GM10266 (cell line): ENCODE measurements around the gene VASN.
A peak's percentile ranks its signal among the peaks of the same experiment; 100 is the strongest.

Source experiments
- DNase-seq: peaks from one replicate; pipeline ENCODE4 v3.0.0; 2012; ENCODE audit errors: extremely low spot score
- TF ChIP-seq, protein P1 (sequence below): IDR thresholded peaks from 2 replicates; pipeline ENCODE4 v1.5.1; 2012; ENCODE audit warnings: mild to moderate bottlenecking, low read depth; ENCODE audit not compliant: control insufficient read depth, insufficient read depth; ENCODE audit errors: missing control alignments

VASN gene

DNA sequence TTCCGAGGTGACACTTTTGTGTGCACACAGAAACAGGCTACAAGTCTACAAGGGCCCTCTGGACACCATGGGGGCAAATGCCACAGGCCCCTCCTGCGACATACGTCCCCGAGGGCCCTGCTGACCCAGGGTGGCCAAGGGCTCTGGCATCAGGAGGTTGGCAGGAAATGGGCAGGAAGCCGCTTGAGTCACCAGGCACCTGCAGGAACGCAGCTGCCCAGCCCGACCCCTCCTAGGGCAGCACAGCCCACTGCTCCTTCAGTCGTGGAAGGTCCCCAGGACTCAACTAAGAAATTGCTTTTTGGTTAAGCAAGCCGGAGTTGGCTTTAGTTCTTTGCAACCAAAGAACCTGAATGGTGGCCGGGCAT, 36.7 kb downstream of the VASN start:
- no peak for DNase-seq
- TF ChIP-seq, protein P1, sequence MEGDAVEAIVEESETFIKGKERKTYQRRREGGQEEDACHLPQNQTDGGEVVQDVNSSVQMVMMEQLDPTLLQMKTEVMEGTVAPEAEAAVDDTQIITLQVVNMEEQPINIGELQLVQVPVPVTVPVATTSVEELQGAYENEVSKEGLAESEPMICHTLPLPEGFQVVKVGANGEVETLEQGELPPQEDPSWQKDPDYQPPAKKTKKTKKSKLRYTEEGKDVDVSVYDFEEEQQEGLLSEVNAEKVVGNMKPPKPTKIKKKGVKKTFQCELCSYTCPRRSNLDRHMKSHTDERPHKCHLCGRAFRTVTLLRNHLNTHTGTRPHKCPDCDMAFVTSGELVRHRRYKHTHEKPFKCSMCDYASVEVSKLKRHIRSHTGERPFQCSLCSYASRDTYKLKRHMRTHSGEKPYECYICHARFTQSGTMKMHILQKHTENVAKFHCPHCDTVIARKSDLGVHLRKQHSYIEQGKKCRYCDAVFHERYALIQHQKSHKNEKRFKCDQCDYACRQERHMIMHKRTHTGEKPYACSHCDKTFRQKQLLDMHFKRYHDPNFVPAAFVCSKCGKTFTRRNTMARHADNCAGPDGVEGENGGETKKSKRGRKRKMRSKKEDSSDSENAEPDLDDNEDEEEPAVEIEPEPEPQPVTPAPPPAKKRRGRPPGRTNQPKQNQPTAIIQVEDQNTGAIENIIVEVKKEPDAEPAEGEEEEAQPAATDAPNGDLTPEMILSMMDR: no peak

DNA sequence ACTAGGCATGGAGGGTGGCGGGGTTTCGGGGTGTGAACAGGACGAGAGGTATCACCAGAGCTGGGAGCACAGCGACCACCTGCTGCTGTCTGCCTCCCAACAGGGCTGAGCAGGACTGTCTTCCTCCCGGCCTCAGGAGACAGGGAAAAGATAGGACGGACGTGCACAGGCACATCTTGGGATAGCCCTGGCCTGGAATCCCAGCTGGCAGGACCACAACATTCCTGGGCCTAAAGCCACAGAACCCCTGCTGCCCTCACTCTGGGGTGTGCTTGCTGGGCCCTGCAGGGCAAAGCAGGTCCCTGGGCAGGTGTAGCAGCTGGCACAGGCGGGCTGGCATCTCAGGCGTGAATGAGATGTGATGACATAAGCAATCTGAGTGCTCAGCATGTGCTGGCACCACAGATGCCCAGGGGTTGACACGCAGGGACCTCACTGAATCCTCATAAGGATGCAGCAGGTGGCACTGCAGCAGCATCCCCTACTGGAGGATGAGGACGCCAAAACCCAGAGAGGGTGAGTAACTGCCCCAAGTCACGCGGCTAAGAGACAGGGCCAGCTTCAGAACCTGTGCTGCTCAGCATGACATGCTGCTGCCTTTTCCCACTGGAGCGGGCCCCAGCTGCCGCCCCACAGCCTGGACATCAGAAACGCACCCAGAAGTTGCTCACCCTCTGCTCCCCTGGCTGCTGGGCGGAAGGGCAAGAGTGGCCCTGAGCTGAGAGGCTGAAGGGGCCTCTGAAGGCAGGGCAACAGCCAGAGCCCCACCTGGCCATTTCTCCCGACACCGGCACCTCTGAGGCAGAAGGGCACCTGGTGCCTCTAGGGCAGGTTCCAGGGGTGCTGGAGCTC, 37.7 kb downstream of the VASN start:
- DNase-seq: no peak
- TF ChIP-seq, protein P1: no peak

DNA sequence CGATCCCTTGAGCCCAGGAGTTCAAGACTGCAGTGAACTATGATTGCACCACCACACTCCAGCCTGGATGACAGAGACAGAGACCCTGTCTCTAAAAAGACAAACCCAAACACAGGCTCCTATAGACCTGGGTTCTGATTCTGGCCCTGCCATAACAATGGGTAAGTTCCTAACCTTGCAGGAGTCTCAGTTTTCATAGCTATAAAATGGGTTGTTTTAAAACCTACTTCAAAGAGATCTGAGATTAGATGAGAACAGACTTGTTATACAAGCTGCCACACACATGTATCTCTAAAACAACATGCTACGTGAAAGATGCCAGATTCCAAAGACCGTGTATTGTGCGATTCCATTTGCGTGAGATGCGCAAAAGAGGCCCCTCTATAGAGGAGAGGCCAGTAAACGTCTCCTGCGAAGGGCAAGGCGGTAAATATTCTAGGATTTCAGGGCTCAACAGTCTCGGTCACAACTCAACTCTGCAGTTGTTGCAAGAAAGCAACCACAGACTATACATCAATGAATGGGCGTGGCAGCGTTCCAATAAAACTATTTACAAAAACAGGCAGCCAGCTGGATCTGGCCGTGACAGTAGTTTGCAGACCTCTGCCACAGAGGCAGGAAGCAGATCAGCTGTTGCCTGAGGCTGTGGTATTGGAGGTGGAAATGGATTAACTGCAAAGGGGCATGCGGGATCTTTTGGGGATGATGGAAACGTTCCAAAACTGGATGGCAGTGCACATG, 38.9 kb downstream of the VASN start:
- TF ChIP-seq, protein P1: no peak
- no peak for DNase-seq

DNA sequence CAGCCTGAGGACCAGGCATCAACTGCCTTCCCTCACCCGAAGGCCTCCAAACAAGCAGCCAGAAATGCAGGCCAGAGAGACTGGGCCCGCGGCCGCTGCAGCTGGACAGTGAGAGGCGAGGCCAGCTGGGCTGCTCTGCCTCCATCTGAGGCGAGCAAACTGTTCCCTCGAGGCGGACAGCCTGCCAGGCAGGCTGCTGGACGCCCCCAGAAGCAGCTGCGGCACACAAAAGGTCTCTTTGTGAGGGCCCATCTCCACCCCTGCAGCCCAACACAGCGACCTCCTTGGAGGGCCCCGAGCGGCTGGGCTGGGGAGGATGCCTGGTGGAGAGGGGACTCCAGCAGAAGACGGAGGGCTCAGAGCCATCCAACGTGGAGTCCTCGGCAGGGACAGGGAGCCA, 40.0 kb downstream of the VASN start:
- TF ChIP-seq, protein P1: no peak
- no peak for DNase-seq

DNA sequence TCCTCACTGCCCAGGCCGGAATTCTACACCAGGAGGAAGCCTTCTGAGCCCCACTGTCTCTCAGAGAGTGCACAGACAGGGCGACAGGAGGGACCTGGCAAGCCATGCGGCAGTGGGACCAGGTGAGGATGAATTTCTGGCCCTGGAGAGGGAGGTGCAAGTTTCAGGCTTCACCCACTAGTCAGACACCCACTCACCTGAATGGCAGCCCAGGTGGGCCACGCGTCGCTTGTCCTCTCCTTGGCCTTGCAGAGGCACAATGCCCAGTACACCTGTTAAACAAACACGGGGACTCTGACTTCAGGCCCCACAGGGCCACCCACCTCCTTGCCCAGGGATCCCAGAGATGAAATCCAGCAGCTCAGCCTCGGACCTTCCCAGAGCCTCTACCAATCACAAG, 40.5 kb downstream of the VASN start:
- TF ChIP-seq, protein P1: no peak
- DNase-seq: no peak

DNA sequence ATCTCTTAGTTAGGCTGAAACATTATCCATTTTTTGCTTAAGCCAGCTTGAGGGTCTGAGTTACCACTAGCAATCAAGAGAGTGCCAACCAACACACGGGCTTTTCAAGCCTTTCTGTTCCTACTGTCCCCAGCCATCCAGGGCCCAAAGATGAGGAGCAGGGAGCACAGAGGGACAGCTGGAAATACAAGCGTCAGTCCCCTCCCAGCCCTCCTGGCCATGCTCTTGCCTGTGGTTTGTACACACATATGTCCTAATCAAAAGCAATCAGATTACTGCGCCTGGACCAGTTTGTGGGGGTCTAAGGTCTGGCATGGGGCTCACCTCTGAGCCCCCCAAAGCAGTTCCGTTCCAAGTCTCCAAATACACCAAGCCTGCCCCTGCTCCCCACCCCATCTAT, 41.2 kb downstream of the VASN start:
- no peak for DNase-seq
- TF ChIP-seq, protein P1: no peak

DNA sequence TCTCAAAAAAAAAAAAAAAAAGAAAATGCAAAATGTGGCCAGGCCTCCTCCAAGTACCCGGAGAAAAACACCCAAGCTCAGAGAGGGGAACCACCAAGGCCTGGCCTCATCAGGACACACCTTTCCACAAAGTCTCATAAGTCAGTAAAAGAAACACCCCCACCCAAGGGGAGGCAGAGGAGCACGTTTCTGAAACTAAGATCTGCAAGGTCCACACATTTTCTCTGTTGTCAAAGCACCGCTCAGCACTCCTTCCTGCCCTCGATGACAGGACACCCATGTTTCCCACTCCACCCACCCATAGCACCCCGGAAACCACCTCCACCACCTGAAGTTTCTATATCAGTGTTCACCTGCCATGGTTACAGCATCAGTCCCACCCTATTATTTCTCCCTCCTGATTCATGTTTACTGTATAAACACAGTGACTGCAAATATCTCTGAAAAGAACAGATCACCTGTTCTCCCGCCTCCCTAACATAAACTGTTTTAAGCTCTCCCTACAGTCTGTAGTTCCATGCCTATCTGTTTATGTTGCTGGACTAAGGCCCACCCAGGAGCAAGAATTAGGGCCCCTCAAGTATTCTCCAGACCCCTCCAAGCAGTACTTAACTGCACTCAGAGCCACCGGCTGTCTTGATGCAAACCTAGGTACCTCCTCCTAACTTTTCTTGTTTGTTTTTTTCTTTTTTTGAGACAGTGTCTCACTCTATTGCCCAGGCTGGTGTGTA, 42.7 kb downstream of the VASN start:
- TF ChIP-seq, protein P1: no peak
- DNase-seq: peak; percentile 93
